Measurements from ENCODE around the gene GXYLT2.
"Not testable (repeated sequence)": the region's sequence is repeated elsewhere in the genome, so short reads cannot be mapped to it uniquely, and the experiment has no call there.

The GXYLT2 gene

DNA sequence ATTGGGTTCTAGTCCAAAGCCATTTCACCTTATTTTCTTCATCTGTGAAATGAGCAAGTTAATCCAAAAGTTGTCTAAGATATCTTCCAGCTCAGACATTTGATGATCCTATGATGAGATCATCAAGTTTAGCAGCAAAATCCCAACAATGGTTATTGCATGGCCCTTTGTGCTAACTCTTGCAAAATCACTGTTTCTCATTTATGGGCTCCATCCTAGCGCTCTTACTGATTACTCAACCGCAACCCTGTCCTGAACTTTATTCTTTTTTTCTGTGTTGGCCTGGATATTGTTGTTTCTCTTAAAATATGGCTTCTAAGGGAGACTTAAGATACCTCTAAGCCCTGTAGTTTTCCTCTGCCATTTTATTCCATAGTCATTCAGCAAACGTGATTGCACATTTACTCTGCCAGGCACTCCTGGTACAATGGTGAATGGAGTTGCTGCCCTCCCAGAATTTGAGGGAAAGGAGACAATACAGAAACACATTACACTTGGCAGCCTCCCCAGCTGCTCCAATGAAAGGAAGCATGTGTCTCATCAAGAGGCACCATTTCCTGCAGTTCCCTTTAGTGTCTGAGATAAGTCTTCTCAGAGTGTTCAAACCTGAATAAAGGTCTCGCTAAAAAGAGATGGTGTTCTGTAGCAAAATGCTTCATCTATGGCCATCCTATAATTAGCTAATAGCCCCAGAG is 4.4 kb downstream of the GXYLT2 start:
- DNase-seq (ENCODE audit: low spot score): no peak

GRCh38 chr3:72892870-72893269 is 5.0 kb downstream of the GXYLT2 start:
- DNase-seq (ENCODE audit: low spot score): no peak

DNA sequence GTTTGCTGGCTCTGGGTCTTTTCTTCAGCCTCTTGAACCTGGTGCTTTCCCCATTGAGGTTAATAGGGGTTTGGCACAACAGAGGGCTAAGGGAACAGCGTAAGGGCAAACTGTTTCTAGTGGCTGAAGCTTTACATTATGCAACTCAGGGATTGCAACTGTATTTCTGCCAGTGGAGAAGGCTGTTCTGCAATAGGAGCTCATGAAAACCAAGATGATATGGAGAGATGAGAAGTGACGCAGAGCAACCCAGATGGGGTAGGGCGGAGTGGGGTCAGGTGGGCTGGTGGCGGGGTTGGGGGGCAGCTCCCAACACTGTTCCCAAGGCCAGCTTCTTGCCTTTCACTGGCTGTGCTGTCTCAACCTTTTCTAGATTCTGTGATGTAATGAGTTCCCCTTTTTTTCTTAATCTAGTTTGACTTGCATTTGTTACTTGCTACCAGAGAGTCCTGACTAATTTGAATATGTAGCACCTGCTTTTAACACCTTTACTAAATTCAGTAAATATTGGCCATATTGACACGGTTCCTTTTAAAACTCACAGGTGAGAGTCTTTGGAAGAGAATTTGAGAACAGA is 7.2 kb downstream of the GXYLT2 start:
- DNase-seq (ENCODE audit: low spot score): no peak

- no peak for DNase-seq (ENCODE audit: low spot score)
These were observed 9.3 kb downstream of the GXYLT2 start for GRCh38 chr3:72896996-72897757.

GRCh38 chr3:72897758-72898007 is 9.8 kb downstream of the GXYLT2 start:
- DNase-seq (ENCODE audit: low spot score): no peak

- DNase-seq (ENCODE audit: low spot score): no peak
These were observed 11.5 kb downstream of the GXYLT2 start for GRCh38 chr3:72899349-72899765.

- no peak for DNase-seq (ENCODE audit: low spot score)
These were observed 12.2 kb downstream of the GXYLT2 start for GRCh38 chr3:72900048-72900447.

DNA sequence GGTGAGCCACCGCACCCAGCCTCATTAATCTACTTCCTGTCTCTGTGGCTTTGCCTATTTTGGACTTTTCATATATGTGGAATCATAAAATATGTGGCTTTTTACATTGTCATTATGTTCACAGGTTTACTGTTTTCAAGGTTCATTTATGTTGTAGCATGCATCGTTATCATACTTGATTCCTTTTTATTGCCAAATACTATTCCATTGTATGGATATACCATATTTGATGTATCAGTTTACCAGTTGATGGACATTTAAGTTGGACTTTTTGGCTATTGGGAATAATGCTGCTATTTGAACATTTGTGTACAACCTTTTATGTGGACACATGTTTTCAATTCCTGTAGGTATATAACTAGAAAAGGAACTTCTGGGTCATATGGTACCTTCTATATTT is 14.0 kb downstream of the GXYLT2 start:
- no peak for DNase-seq (ENCODE audit: low spot score)

GRCh38 chr3:72903004-72903403 is 15.2 kb downstream of the GXYLT2 start:
- DNase-seq (ENCODE audit: low spot score): no peak

DNA sequence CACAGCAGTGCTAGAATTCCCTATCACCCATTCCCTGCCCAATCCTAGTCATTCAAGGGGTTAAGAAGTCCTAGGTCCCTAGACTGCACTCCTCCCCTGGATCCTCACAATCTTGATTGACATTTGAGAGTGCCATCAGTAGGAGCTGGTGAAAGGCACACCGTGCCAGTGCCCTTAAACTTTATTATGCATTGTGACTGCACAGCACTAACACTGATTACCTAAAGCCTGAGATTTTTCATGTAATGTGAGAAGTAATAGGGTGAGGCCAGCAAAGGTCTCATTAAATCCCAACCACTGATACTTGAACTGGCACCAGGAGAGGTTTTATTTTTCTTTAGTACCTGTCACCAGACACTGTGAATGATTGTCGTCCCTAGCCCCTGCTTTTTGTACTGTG is 16.3 kb downstream of the GXYLT2 start:
- no peak for DNase-seq (ENCODE audit: low spot score)

DNA sequence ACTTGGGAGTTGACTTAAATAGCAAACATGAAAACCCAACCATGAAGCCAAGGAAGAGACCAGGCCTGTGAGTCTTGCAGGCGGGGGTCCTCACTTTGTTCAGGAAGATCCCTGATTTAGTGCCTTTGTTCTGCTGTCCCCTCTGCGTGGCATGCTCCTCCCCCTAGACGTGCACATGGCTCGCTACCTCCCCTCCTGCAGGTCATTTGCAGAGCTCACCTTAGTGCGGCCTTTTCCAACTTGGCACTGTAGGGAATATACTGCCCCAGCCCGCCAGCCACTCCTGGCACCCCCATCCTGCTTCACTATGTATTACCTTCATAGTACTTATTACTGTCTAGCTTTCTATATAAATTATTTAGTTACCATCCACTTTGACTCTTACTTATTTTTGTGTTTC is 18.3 kb downstream of the GXYLT2 start:
- DNase-seq (ENCODE audit: low spot score): no peak

GRCh38 chr3:72907131-72907711 is 19.4 kb downstream of the GXYLT2 start:
- no peak for DNase-seq (ENCODE audit: low spot score)

DNA sequence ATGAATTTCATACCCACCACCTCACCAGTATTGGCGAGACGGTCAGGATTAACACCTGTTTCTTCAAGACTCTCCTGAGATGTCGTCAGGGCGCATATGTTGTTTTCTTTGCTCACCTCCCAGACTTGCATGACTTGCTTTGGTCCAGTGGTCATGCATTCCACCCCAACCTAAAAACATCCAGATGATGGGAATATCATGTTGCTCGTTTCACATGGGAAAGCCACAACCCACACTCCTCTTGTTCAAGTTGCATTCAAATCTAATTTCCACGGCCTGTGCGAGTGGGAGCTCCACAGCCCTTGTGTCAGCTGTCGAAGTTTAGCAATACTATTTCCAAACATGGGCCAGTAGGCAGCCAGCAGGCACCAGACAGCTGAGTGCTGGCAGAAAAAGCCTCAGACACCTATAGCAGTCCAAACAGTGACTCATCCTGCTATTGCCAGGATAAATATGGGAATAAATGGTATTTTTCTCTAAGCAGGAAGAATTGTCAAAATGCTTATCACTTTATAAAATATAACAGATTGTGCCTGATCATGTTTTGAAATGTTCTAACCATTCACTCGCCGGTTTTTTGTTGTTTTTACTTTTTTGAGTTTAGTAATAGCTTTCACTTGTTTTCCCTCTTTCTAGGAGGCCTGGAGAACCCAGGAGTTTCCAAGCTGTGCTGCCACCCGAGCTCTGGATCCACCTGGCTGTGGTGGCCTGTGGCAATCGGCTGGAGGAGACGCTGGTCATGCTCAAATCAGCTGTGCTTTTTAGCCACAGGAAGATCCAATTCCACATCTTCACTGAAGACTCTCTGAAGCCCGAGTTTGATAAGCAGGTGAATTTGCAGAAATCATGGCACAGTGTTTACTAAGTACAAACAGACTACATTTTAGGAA is 20.1 kb downstream of the GXYLT2 start:
- DNase-seq (ENCODE audit: low spot score): no peak

- no peak for DNase-seq (ENCODE audit: low spot score)
These were observed 21.7 kb downstream of the GXYLT2 start for GRCh38 chr3:72909591-72909990.

- no peak for DNase-seq (ENCODE audit: low spot score)
These were observed 24.7 kb downstream of the GXYLT2 start for GRCh38 chr3:72912532-72912931.

- no peak for DNase-seq (ENCODE audit: low spot score)
These were observed 26.5 kb downstream of the GXYLT2 start for GRCh38 chr3:72914383-72914782.

DNA sequence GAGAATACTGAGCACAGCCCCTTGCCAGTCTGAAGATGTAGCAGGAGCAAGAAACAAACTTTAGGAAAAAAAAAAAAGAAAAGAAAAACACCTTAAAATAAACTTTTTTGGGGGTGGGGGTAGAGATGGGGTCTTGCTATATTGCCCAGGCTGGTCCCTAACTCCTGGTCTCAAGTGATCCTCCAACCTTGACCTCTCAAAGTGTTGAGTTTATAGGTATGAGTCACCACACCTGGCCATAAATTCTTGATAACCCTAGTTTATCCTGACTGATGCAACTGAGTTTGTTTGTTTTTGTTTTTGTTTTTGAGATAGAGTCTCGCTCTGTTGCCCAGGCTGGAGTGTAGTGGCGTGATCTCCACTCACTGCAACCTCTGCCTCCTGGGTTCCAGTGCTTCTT is 28.4 kb downstream of the GXYLT2 start:
- no peak for DNase-seq (ENCODE audit: low spot score)

- DNase-seq (ENCODE audit: low spot score): no peak
These were observed 31.7 kb downstream of the GXYLT2 start for GRCh38 chr3:72919520-72919919.

GRCh38 chr3:72924055-72924454 is 36.2 kb downstream of the GXYLT2 start:
- DNase-seq (ENCODE audit: low spot score): peak; percentile 8

DNA sequence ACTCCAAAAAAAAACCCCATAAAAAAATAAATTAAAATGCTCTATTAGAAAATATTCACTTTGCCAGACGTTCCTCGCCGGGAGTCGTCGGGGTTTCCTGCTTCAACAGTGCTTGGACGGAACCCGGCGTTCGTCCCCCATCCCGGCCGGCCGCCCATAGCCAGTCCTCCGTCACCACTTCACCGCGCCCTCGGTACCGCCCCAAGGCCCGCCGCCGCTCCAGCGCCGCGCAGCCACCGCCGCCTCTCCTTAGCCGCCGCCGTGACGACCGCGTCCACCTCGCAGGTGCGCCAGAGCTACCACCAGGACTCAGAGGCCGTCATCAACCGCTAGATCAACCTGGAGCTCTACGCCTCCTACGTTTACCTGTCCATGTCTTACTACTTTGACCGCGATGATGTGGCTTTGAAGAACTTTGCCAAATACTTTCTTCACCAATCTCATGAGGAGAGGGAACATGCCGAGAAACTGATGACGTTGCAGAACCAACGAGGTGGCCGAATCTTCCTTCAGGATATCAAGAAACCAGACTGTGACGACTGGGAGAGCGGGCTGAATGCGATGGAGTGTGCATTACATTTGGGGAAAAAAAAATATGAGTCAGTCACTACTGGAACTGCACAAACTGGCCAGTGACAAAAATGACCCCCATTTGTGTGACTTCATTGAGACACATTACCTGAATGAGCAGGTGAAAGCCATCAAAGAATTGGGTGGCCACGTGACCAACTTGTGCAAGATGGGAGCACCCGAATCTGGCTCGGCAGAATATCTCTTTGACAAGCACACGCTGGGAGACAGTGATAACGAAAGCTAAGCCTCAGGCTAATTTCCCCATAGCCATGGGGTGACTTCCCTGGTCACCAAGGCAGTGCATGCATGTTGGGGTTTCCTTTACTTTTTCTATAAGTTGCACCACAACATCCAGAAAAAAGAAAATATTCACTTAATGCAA is 41.2 kb downstream of the GXYLT2 start:
- DNase-seq (ENCODE audit: low spot score): not testable (repeated sequence)

GRCh38 chr3:72930754-72931153 is 42.9 kb downstream of the GXYLT2 start:
- no peak for DNase-seq (ENCODE audit: low spot score)
